SK-N-SH treated with all-trans-retinoic acid at 6 μM for 48 hours (cell line): Measurements from ENCODE around the gene RC3H1.
"Not testable (repeated sequence)": the region's sequence is repeated elsewhere in the genome, so short reads cannot be mapped to it uniquely, and the experiment has no call there.

Experiments used
- ATAC-seq: fragments of 200-7000 bp; cut with Tn5 transposase; 3 replicates; pipeline ENCODE4 v1.9.1; 2020; ENCODE audit warnings: mild to moderate bottlenecking, moderate library complexity
- ARNTL ChIP-seq: fragments of 450-650 bp; formaldehyde crosslinking; IDR thresholded peaks from 2 replicates; pipeline ENCODE4 v1.5.0; 2020; ENCODE audit warnings: low read depth, mild to moderate bottlenecking, moderate library complexity, borderline replicate concordance
- BACH2 ChIP-seq: fragments of 250-450 bp; sonication (Bioruptor Pico); IDR thresholded peaks from 2 replicates; pipeline ENCODE4 v1.9.0; 2021; ENCODE audit warnings: mild to moderate bottlenecking, borderline replicate concordance
- CSDC2 ChIP-seq: fragments of 250-450 bp; sonication (Bioruptor Pico); IDR thresholded peaks from 2 replicates; pipeline ENCODE4 v1.5.0; 2020; ENCODE audit warnings: mild to moderate bottlenecking, moderate library complexity
- GLIS3 ChIP-seq: fragments of 250-450 bp; sonication (Bioruptor Pico); IDR thresholded peaks from 2 replicates; pipeline ENCODE4 v1.5.0; 2020; ENCODE audit warnings: mild to moderate bottlenecking, moderate library complexity
- ISL1 ChIP-seq: fragments of 250-450 bp; sonication (Bioruptor Pico); IDR thresholded peaks from 2 replicates; pipeline ENCODE4 v2.1.2; 2022; ENCODE audit warnings: mild to moderate bottlenecking, moderate library complexity
- OSR1 ChIP-seq: fragments of 250-450 bp; sonication (Bioruptor Pico); IDR thresholded peaks from 2 replicates; pipeline ENCODE4 v1.8.0; 2022; ENCODE audit warnings: moderate library complexity, mild to moderate bottlenecking, inconsistent platforms
- PPARA ChIP-seq: fragments of 250-450 bp; sonication (Bioruptor Pico); IDR thresholded peaks from 2 replicates; pipeline ENCODE4 v1.5.0; 2020; ENCODE audit warnings: mild to moderate bottlenecking, borderline replicate concordance
- RARB ChIP-seq: fragments of 250-450 bp; sonication (Bioruptor Pico); IDR thresholded peaks from 2 replicates; pipeline ENCODE4 v1.8.0; 2021; ENCODE audit warnings: mild to moderate bottlenecking, moderate library complexity
- SNAI2 ChIP-seq: fragments of 250-450 bp; sonication (Bioruptor Pico); IDR thresholded peaks from 2 replicates; pipeline ENCODE4 v1.5.0; 2020; ENCODE audit warnings: mild to moderate bottlenecking, moderate library complexity
- TOX ChIP-seq: fragments of 250-450 bp; sonication (Bioruptor Pico); IDR thresholded peaks from 2 replicates; pipeline ENCODE4 v1.8.0; 2021; ENCODE audit warnings: mild to moderate bottlenecking, moderate library complexity, borderline replicate concordance
- ZC3H10 ChIP-seq: fragments of 250-450 bp; sonication (Bioruptor Pico); IDR thresholded peaks from 2 replicates; pipeline ENCODE4 v1.5.1; 2021; ENCODE audit warnings: mild to moderate bottlenecking, moderate library complexity
- ZFP3 ChIP-seq: fragments of 250-450 bp; sonication (Bioruptor Pico); IDR thresholded peaks from 2 replicates; pipeline ENCODE4 v1.5.0; 2020; ENCODE audit warnings: mild to moderate bottlenecking, moderate library complexity
- ZFP30 ChIP-seq: fragments of 450-650 bp; formaldehyde crosslinking; IDR thresholded peaks from 2 replicates; pipeline ENCODE4 v1.5.0; 2022; ENCODE audit warnings: mild to moderate bottlenecking, moderate library complexity
- ZNF565 ChIP-seq: fragments of 450-650 bp; formaldehyde crosslinking; conservative IDR thresholded peaks from 2 replicates; pipeline ENCODE4 v1.5.0; 2020; ENCODE audit warnings: low read depth, mild to moderate bottlenecking, moderate library complexity
- ZNF8 ChIP-seq: fragments of 450-650 bp; formaldehyde crosslinking; IDR thresholded peaks from 2 replicates; pipeline ENCODE4 v1.5.0; 2020; ENCODE audit warnings: mild to moderate bottlenecking, moderate library complexity
- TF ChIP-seq, protein P1 (sequence below): fragments of 250-450 bp; sonication (Bioruptor Pico); IDR thresholded peaks from 2 replicates; pipeline ENCODE4 v1.5.1; 2020; ENCODE audit warnings: low read depth, mild to moderate bottlenecking, moderate library complexity
- TF ChIP-seq, protein P2 (sequence below): fragments of 250-450 bp; sonication (Bioruptor Pico); IDR thresholded peaks from 2 replicates; pipeline ENCODE4 v1.5.1; 2021; ENCODE audit warnings: mild to moderate bottlenecking, moderate library complexity
- TF ChIP-seq, protein P3 (sequence below): fragments of 250-450 bp; sonication (Bioruptor Pico); IDR thresholded peaks from 2 replicates; pipeline ENCODE4 v1.8.0; 2020; ENCODE audit warnings: mild to moderate bottlenecking, moderate library complexity, borderline replicate concordance
- TF ChIP-seq, protein P4 (sequence below): fragments of 250-450 bp; sonication (Bioruptor Pico); IDR thresholded peaks from 2 replicates; pipeline ENCODE4 v1.8.0; 2021; ENCODE audit warnings: low read depth, mild to moderate bottlenecking, moderate library complexity, borderline replicate concordance

The RC3H1 gene

DNA sequence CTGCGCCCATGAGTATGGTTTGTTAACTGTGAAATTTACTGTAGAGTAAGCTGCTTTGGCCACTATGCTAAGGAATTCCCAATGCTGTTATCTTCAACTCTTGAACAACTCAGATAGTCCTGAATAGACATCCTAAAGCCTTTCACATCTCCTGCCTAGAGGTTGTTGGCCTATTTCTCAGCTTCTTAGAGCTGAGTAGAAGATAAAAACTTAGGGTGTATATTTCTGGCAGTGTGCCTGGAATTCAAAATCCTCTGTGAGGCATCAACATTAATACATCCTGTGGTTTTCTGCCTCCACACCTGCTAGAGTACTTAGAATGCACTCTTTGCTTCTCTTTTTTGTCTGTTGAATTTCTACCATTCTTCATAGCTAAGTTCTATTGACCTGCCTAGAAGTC lies 45.8 kb upstream of the RC3H1 start:
- ATAC-seq = no peak; the same call in 1 of the 3 replicates
- TF ChIP-seq, protein P1, sequence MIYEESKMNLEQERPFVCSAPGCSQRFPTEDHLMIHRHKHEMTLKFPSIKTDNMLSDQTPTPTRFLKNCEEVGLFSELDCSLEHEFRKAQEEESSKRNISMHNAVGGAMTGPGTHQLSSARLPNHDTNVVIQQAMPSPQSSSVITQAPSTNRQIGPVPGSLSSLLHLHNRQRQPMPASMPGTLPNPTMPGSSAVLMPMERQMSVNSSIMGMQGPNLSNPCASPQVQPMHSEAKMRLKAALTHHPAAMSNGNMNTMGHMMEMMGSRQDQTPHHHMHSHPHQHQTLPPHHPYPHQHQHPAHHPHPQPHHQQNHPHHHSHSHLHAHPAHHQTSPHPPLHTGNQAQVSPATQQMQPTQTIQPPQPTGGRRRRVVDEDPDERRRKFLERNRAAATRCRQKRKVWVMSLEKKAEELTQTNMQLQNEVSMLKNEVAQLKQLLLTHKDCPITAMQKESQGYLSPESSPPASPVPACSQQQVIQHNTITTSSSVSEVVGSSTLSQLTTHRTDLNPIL (CRISPR knock-in tag) = no peak
- TF ChIP-seq SNAI2 (CRISPR knock-in tag) = no peak
- TF ChIP-seq, protein P2, sequence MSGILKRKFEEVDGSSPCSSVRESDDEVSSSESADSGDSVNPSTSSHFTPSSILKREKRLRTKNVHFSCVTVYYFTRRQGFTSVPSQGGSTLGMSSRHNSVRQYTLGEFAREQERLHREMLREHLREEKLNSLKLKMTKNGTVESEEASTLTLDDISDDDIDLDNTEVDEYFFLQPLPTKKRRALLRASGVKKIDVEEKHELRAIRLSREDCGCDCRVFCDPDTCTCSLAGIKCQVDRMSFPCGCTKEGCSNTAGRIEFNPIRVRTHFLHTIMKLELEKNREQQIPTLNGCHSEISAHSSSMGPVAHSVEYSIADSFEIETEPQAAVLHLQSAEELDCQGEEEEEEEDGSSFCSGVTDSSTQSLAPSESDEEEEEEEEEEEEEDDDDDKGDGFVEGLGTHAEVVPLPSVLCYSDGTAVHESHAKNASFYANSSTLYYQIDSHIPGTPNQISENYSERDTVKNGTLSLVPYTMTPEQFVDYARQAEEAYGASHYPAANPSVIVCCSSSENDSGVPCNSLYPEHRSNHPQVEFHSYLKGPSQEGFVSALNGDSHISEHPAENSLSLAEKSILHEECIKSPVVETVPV (CRISPR knock-in tag) = no peak

DNA sequence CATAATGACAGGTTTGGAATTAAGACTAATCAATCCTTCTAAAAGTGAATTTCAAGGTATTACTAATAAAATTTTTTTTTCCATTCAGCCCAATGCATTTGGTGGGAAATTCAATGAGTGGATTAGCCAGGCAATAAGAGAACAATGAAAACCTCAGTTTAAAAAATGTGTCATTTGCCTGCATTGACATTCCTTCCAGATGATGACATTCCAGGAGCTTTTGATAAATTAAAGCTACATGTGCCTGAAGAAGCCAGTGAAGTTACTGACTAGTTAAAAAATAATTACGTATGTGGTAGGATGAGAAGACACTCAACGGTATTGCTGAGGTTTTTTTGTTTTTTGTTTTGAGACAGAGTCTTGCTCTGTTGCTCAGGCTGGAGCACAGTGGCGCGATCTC lies 37.9 kb upstream of the RC3H1 start:
- ATAC-seq = peak; percentile 32; the same call in 1 of the 3 replicates
- no peak for TF ChIP-seq ZC3H10 (CRISPR knock-in tag)
- TF ChIP-seq CSDC2 (CRISPR knock-in tag) = no peak
- TF ChIP-seq, protein P3, sequence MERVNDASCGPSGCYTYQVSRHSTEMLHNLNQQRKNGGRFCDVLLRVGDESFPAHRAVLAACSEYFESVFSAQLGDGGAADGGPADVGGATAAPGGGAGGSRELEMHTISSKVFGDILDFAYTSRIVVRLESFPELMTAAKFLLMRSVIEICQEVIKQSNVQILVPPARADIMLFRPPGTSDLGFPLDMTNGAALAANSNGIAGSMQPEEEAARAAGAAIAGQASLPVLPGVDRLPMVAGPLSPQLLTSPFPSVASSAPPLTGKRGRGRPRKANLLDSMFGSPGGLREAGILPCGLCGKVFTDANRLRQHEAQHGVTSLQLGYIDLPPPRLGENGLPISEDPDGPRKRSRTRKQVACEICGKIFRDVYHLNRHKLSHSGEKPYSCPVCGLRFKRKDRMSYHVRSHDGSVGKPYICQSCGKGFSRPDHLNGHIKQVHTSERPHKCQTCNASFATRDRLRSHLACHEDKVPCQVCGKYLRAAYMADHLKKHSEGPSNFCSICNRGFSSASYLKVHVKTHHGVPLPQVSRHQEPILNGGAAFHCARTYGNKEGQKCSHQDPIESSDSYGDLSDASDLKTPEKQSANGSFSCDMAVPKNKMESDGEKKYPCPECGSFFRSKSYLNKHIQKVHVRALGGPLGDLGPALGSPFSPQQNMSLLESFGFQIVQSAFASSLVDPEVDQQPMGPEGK (CRISPR knock-in tag) = no peak
- no peak for TF ChIP-seq BACH2
- no peak for TF ChIP-seq TOX (CRISPR knock-in tag)
- no peak for TF ChIP-seq ZNF565 (CRISPR knock-in tag)
- TF ChIP-seq ZFP3 = no peak
- TF ChIP-seq ZFP30 (CRISPR knock-in tag) = no peak
- no peak for TF ChIP-seq SNAI2 (CRISPR knock-in tag)
- TF ChIP-seq, protein P4, sequence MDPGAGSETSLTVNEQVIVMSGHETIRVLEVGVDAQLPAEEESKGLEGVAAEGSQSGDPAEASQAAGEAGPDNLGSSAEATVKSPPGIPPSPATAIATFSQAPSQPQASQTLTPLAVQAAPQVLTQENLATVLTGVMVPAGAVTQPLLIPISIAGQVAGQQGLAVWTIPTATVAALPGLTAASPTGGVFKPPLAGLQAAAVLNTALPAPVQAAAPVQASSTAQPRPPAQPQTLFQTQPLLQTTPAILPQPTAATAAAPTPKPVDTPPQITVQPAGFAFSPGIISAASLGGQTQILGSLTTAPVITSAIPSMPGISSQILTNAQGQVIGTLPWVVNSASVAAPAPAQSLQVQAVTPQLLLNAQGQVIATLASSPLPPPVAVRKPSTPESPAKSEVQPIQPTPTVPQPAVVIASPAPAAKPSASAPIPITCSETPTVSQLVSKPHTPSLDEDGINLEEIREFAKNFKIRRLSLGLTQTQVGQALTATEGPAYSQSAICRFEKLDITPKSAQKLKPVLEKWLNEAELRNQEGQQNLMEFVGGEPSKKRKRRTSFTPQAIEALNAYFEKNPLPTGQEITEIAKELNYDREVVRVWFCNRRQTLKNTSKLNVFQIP (CRISPR knock-in tag) = no peak
- TF ChIP-seq ISL1 (CRISPR knock-in tag) = no peak
- no peak for TF ChIP-seq OSR1 (CRISPR knock-in tag)

DNA sequence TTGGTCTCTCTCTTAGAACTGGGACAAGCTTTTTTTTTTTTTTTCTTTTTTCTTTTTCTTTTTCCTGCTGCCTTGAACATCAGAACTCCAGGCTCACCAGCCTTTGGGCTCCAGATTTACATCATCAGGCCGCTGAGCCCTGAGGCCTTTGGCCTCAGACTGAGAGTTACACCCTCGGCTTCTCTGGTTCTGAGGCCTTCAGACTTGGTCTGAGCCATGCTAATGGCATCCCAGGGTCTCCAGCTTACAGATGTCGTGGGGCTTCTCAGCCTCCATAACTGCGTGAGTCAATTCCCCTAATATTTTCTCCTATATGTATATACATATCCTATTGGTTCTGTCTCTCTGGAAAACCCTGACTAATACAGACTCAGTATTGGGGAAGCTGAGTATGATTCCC lies 36.5 kb upstream of the RC3H1 start:
- ATAC-seq = no peak
- TF ChIP-seq ISL1 (CRISPR knock-in tag) (no peak), ZNF8 (CRISPR knock-in tag) (no peak), SNAI2 (CRISPR knock-in tag) (no peak), GLIS3 (CRISPR knock-in tag) (no peak), PPARA (no peak), CSDC2 (CRISPR knock-in tag) (no peak), ZC3H10 (CRISPR knock-in tag) (no peak), ARNTL (CRISPR knock-in tag) (no peak), ZNF565 (CRISPR knock-in tag) (no peak), RARB (CRISPR knock-in tag) (no peak)
- TF ChIP-seq, all 23 proteins: peak for 0

DNA sequence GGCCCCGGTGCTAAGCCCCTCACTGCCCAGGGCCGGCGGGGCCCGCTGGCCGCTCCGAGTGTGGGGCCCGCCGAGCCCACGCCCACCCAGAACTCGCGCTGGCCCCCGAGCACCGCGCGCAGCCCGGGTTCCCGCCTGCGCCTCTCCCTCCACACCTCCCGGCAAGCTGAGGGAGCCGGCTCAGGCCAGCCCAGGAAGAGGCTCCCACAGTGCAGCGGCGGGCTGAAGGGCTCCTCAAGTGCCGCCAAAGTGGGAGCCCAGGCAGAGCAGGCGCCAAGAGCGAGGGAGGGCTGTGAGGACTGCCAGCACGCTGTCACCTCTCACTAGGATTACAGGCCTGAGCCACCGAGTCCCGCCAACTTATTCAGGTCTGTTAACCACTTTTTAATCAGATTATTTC lies 34.5 kb upstream of the RC3H1 start:
- not testable (repeated sequence) for ATAC-seq

DNA sequence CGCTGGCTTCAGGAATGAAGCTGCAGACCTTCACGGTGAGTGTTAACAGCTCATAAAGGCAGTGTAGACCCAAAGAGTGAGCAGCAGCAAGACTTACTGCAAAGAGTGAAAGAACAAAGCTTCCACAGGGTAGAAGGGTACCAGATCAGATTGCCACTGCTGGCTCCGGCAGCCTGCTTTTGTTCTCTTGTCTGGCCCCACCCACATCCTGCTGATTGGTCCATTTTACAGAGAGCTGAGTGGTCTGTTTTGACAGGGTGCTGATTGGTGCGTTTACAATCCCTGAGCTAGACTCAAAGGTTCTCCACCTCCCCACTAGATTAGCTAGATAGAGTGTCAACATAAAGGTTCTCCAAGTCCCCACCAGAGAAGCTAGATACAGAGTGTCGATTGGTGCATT lies 33.6 kb upstream of the RC3H1 start:
- ATAC-seq = not testable (repeated sequence)

DNA sequence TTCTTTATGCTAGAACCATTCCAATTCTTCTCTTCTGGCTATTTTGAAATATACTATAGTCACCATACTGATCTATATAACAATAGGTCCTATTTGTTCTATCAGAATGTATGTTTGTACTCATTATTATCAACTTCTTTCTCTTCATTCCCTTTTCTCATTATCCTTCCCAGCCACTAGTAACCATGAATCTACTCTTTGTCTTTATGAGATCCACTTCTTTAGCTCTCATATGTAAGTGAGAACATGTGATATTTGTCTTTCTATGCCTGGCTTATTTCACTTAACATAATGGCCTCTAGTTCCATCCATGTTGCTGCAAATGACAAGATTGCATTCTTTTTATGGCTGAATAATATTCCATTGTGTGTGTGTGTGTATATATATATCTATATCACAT lies 31.7 kb upstream of the RC3H1 start:
- no peak for ATAC-seq
- TF ChIP-seq OSR1 (CRISPR knock-in tag) (no peak), ISL1 (CRISPR knock-in tag) (no peak)
- TF ChIP-seq, protein P2 (CRISPR knock-in tag) = no peak
- TF ChIP-seq, all 23 proteins: peak for 0
